DMS53 treated with DMSO at 0.1 percent for 48 hours (cell line): ENCODE results near the gene UGT1A10.
"Not testable (repeated sequence)": the region's sequence is repeated elsewhere in the genome, so short reads cannot be mapped to it uniquely, and the experiment has no call there.

Experiments used
- DNase-seq: peaks from one replicate; lab custom pipeline; 2025; ENCODE audit not compliant: unreplicated experiment; lab: John Stamatoyannopoulos, UW

Gene UGT1A10

DNA sequence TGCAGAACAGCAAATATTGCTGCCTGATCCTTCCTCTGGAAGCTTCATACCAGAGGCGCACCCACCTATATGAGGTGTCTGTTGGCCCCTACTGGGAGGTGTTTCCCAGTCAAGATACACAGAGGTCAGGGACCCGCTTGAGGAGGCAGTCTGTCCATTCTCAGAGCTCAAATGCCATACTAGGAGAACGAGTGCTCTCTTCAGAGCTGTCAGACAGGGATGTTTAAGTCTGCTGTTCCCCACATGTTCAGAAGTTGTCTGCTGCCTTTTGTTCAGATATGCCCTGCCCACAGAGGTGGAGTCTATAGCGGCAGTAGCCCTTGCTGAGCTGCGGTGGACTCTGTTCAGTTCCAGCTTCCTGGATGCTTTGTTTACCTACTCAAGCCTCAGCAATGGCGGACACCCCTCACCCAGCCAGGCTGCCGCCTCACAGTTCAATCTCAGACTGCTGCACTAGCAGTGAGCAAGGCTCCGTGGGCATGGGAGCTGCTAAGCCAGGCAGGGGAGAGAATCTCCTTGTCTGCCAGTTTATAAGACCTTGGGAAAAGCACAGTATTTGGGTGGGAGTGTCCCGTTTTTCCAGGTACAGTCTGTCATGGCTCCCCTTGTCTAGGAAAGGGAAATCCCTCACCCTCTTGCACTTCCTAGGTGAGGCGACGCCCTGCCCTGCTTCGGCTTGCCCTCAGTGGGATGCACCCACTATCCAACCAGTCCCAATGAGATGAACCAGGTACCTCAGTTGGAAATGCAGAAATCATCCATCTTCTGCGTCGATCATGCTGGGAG, 100.8 kb downstream of the UGT1A10 start:
- not testable (repeated sequence) for DNase-seq

DNA sequence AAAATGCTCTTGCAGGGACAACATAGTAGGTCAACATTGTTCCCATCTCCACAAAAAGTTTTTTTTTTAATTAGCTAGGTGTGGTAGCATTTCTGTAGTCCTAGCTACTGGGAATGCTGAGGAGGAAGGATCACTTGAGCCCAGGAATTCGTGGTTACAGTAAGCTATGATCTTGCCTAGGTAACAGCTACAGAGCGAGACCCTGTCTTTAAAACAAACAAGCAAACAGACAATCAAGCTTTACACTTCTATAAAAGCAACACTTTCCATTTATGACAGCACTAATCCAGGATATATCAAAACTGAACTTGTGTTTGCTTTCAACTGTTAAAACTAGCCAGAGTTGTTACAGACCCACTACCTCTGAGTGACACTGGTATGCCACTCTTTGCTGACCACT, 104.6 kb downstream of the UGT1A10 start:
- DNase-seq: no peak

DNA sequence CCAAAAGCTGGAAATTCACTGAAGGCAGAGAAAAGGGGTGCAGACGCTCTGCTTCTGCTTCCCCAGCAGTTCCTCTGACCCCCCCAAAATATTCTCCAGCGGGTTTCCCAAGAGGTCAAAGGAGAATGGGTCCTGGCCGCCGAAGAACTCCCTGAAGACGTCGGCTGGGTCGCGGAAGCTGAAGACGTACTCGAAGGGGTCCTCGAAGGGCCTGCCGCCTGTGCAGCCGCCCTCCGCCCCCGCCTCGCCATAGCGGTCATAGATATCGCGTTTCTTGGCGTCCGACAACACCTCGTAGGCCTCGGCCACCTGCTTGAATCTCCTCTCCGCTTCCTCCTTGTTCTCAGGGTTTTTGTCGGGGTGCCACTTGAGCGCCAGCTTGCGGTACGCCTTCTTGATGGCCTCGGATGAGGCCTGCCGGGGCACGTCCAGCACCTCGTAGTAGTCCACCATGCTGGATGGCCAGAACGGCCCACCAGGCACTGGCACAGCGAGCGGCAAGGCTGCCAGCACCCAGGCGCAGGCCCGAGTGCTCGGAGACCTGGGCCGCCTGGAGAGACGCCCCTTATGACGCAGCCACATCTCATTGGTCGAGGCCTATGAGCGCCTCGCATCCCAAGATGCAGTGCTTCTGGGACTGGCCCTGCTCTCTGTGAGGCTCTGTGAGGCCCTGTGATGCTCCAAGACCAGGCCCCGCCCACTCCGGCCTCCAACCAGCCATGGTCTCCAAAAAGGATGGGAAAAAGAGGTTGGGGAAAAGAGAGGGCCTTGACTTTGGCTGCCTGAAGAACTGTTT, 107.4 kb downstream of the UGT1A10 start:
- no peak for DNase-seq

DNA sequence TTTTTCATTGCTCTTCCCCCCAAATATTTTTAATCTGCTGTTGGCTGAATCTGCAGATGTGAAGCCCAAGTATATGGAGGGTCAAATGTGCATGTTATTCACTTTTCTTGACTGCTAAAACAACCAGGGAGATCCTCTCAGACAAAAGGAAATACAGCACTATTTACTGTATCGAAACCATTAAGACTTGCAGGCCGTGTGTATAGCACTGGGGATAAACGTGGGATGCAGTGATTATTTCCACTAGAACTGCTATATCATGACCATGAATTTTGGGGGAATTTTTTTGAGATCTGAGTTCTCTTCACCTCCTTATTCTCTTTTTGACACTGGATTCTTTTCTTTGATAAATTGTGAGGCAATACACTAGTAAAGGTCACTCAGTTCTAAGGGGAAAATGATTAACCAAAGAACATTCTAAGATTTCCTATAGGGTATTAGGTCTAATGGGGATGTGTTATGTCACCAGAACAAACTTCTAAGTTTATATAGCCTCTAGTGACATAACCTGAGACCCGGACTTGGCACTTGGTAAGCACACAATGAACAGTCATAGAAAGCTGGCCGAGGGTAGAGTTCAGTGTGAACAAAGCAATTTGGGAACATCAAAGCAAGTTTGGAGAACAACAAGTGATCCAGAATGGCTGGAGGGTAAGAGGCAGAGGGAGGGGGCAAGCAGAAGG, 109.0 kb downstream of the UGT1A10 start:
- DNase-seq: no peak

DNA sequence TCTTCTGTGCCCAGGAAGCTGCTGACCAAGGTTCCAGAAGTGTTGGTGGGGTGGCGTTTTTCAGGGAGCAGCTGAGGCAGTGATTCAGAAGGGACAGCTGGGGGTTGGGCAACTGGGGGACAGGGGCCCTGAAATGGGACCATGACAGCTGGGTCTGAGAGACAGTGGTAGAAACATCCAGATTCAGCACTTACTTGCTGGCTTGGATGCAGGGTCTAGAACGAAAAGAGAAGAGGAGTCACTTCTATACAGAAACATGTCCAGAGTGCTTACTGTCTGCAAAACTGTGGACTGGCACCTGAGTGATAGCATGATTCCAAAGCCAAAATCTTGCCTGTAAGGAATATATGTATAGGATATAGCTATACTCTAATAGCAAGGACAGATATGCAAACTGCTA, 109.6 kb downstream of the UGT1A10 start:
- not testable (repeated sequence) for DNase-seq

DNA sequence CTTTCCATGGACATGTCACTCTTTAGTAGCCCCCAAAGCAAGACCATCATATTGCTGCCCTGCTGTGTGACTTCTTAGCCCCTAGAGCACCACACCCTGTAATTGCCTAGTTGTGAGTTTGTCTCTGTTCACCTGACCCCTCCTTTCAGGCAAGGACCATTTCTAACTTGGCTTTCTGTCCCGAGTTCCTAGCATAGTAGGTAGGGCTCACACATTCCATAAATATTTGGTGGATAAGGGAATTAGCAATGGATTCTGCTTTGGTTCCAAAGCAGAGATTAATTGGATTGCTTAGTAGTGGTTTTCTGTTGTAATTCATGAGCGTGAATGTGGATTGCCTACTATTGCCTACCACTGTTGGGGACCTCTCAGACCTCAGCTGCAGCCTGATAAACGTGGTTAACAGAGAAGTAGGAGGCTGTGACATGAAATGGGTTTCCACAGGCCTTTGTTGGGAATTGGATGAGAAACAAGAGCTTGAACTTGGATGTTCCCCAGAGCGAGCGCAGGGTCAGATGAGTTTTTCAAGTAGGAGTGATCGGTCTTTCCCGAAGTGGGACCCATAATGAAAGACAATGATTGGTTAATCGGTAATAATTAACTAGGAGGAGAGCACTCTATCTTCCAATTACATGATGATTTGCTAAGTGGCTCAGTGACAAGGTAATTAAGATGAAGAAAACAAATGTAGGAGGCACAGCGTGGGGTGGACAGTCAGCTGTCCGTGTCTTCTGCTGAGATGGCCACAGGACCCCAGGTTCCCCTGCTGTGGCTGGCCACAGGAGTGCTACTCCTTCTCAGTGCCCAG, 110.4 kb downstream of the UGT1A10 start:
- DNase-seq: no peak

DNA sequence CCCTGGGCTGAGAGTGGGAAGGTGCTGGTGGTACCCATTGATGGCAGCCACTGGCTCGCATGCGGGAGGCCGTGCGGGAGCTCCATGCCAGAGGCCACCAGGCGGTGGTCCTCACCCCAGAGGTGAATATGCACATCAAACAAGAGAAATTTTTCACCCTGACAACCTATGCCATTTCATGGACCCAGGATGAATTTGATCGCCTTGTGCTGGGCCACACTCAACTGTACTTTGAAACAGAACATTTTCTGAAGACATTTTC, 111.0 kb downstream of the UGT1A10 start:
- DNase-seq: no peak

DNA sequence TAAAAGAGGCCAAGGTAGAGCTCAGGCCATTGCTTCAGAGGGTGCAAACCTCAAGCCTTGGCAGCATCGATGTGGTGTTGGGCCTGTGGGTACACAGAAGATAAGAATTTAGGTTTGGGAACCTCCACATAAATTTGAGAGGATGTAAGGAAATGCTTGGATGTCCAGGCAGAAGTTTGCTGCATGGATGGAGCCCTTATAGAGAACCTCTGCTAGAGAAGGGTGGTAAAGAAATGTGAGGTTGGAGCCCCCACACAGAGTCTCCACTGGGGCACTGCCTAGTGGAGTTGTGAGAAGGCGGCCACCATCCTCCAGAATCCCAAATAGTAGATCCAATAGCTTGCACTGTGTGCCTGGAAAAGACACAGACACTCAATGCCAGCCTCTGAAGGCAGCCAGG, 114.4 kb downstream of the UGT1A10 start:
- not testable (repeated sequence) for DNase-seq

DNA sequence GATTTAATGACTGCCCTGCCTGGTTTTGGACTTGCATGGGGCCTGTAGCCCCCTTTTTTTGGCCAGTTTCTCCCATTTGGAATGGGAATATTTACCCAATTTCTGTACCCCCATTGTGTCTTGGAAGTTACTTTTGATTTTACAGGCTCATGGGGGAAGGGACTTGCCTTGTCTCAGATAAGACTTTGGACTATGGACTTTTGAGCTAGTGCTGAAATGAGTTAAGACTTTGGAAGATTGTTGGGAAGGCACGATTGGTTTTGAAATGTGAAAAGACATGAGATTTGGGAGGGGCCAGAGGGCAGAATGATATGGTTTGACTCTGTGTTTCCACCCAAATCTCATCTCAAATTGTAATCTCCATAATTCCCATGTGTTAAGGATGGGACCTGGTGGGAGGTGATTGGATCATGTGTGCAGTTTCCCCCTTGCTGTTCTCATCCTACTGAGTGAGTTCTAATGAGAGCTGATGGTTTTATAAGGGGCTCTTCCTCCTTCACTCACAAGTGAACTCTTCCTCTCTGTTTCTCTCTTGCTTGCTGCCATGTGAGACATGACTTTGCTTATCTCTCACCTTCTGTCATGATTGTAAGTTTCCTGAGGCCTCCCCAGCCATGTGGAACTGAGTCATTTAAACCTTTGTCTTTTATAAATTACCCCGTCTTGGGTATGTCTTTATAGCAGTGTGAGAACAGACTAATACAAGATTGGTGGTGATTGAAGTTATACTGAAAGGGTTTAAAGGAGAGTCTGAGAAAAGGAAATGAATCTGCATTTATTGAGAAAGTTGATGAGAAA, 115.2 kb downstream of the UGT1A10 start:
- DNase-seq: not testable (repeated sequence)

DNA sequence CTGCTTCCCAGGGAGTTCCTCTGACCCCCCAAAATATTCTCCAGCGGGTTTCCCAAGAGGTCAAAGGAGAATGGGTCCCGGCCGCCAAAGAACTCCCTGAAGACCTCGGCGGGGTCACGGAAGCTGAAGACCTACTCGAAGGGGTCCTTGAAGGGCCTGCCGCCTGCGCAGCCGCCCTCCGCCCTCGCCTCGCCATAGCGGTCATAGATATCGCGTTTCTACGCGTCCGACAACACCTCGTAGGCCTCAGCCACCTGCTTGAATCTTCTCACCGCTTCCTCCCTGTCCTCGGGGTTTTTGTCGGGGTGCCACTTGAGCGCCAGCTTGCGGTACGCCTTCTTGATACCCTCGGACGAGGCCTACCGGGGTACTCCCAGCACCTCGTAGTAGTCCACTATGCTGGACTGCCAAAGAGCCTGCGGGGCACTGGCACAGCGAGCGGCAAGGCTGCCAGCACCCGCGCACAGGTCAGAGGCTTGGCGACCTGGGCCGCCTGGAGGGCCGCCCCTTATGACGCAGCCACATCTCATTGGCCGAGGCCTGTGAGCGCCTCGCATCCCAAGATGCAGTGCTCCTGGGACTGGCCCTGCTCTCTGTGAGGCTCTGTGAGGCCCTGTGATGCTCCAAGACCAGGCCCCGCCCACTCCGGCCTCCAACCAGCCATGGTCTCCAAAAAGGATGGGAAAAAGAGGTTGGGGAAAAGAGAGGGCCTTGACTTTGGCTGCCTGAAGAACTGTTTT, 118.8 kb downstream of the UGT1A10 start:
- DNase-seq: no peak

DNA sequence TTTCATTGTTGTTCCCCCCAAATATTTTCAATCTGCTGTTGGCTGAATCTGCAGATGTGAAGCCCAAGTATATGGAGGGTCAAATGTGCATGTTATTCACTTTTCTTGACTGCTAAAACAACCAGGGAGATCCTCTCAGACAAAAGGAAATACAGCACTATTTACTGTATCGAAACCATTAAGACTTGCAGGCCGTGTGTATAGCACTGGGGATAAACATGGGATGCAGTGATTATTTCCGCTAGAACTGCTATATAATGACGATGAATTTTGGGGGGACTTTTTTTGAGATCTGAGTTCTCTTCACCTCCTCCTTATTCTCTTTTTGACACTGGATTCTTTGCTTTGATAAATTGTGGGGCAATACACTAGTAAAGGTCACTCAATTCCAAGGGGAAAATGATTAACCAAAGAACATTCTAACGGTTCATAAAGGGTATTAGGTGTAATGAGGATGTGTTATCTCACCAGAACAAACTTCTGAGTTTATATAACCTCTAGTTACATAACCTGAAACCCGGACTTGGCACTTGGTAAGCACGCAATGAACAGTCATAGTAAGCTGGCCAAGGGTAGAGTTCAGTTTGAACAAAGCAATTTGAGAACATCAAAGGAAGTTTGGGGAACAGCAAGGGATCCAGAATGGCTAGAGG, 120.3 kb downstream of the UGT1A10 start:
- DNase-seq: no peak

DNA sequence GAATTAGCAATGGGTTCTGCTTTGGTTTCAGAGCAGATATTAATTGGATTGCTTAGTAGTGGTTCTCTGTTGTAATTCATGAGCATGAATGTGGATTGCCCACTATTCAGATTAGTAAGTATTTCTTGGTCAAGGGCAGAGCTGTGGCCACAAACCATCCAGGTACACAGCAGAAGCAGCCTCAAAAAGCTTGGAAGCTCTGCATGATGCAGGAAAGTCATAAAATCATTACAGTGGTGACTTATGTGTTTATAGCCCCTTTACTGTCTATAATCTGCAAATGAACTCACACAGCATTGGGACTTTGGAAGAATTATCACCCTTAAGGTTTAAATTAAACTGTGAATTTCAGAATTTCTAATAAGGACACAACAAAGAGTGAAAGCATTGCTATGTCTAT, 121.9 kb downstream of the UGT1A10 start:
- DNase-seq: no peak

DNA sequence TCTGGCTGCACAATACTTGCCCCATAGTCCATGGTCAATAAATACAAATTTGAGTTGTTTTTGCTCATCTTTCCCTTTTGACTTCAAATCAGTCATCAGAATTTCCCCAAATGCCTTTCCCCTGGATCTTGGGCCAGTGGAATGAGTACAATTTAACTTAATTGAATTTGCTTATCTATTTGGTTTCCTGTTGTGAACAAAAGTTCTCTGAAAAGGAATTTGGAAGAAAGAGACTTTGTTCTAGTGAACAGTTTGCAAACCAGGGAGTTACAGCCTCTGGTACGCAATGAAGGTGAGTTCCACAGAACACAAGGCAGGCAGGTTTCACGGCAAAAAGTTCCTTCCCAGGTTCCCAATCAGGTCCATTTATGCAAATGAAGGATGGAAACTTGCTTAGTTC, 122.6 kb downstream of the UGT1A10 start:
- no peak for DNase-seq

DNA sequence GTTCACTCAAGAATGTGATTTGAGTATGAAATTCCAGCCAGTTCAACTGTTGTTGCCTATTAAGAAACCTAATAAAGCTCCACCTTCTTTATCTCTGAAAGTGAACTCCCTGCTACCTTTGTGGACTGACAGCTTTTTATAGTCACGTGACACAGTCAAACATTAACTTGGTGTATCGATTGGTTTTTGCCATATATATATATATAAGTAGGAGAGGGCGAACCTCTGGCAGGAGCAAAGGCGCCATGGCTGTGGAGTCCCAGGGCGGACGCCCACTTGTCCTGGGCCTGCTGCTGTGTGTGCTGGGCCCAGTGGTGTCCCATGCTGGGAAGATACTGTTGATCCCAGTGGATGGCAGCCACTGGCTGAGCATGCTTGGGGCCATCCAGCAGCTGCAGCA, 123.8 kb downstream of the UGT1A10 start, which contains the start of gene UGT1A1:
Gene UGT1A1 (plus strand): TSS at position 228 of the 400 bp plus-strand sequence. CDS start 18 bp downstream, at position 246.
- no peak for DNase-seq

DNA sequence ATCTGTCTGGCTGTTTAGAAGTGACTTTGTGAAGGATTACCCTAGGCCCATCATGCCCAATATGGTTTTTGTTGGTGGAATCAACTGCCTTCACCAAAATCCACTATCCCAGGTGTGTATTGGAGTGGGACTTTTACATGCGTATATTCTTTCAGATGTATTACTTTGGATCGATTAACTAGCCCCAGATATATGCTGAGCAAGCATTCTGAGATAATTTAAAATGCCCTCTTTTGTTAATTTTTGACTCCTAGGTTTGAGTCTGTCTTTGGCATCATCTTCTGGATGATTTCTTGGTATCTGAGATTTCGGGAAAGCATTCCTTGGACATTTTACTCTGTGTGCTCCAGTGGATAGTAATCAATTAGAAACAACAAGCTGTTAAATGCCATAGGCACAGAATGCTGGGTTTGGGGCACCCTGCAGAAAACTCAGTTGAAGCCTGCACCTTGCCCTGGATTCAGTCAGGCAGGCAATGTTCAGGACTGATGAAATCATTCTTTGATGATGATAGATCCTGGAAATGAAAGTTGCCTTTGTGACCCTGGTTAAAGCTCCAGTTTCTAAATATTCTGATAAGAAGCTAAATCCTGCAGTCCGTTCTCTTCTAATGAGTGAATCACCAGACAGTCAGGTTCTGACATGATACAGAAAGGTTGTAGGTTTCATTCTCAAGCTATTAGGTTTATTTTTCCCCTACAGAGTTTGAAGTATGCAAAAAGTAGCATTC, 125.0 kb downstream of the UGT1A10 start:
- no peak for DNase-seq

DNA sequence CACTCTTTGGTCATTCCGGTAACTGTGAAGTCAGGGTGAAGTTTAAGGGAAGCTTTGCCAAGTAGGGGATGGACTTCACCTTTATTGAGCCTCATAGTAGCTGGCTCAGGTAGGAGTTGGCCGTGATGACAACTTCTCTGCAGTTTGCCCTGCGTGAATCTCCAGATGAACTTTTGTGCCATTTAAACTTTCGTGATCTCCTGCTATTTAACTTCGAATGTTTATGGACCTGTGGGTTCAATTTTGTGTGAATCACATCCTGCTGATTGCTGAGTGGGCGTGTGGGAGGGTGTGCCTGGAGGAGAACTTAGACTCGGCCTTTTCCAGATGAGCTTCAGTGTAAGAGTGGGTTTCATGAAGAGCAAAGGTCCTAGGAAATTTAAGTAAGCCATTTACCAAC, 128.0 kb downstream of the UGT1A10 start:
- no peak for DNase-seq

DNA sequence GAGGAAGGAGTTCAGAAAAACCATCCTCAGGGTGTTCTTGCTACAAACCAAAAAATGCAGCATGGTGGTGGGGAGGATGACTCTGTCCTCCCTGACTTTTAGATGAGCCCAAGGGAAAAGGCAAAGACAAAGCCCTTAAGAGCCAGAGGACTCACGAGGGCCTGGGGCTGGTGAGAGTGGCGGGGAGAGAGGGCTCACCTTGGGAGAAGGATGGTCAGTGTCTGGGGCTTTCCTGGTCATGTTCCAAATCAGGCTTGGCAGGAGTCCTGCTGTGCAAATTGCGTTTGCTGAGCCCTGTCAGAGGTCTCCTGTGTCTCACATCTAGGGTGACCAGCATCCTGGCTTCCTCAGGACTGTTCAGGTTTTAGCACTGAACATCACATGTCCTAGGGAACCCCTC, 128.5 kb downstream of the UGT1A10 start:
- no peak for DNase-seq

DNA sequence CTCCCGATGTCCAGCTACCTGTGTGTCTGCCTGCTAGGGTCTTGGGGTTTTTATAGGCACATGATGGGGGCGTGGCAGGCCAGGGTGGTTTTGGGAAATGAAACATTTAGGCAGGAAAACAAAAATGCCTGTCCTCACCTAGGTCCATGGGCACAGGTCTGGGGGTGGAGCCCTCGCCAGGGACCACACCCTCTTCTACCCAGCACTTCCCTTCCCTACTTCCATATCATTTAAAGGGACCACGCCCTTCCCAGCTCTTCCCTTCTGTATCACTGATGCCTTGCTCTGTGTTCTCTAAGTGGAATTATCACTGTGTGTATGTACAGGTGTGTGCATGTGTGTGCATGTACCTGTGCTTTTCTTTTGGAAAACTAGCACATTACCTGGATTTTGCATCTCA, 130.2 kb downstream of the UGT1A10 start:
- no peak for DNase-seq
